Loucy (cell line): ENCODE data around the gene CDC42BPA.

Experiments used
- CTCF ChIP-seq: fragments of 200-600 bp; sonication (generic); conservative IDR thresholded peaks from 2 replicates; pipeline ENCODE4 v1.5.1; 2014; ENCODE audit warnings: mild to moderate bottlenecking, antibody characterized with exemption, low read length
- EZH2phosphoT487 ChIP-seq: fragments of 200-600 bp; IDR thresholded peaks from 2 replicates; pipeline ENCODE4 v1.6.1; 2018; ENCODE audit warnings: antibody characterized with exemption, mild to moderate bottlenecking, moderate library complexity, borderline replicate concordance

DNA sequence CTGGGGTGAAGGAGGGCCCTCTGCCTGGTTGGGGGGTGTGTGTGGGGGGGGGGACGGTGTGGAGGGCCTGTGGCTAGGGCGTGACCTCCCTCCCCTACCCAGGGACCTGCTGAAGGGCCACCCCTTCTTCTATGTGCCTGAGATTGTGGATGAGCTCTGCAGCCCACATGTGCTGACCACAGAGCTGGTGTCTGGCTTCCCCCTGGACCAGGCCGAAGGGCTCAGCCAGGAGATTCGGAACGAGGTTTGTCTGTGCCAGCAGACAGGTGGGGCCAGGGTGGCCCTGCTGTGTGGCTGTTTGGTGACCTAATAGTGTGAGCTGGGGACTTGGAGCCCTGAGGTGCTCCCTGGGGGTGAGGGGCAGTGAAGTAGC, 334.3 kb downstream of the CDC42BPA start:
- TF ChIP-seq CTCF, result no peak
- no peak for TF ChIP-seq EZH2phosphoT487
